ENCODE results near the gene ELF4. TPM values are rescaled to one million over a fixed set of nuclear protein-coding genes. Genes with fewer than 3 reads are reported as not detected.

The ELF4 gene
- total RNA-seq, 4 donors from 2014 or later: 17.3 to 26.3 (median 21.6) TPM

DNA sequence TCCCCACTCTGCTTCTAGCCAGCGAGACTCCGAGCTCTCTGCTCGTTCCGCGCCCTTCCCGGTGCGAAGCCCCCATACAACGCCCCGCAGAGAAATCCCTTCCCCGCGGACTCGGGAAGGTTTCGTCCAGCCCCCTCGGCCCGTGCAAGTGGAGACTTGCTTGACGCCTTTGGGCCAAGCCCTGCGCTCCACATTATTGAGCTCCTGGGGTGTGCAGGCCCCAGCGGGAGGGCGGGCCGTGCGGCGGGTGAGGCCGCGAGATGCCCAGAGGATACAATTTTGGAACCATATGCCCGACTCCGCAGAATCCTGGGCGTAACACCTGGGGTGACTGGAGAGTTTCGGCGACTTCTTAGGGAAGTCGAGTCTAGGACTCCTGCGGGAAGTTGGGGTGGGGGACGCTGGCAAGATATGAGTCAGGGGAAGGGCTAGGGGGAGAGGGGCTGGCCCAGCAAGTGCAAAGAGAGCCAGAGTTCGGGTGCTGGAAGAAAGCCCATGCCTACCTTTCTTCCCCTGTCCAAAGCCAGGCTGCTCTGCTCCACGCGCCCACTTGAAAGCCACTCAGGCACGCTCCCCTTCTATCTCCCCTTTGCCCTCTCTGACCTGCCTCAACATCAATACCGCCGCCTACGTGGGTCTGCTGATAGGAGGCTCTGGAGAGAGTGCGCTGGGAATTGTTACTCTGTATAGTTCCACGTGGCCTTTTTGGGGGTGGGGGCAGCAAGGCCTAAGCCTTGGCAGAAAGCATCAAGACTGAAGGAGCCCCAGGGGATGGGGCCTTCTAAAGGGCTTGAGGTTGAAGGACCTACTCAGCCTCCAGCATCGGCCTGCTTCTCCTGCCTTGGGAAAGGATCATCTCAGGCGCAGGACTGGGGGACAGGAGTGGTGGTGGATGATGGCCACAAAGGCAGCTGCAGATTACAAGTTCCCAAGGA is 1.2 kb upstream of the ELF4 start:
- Histone ChIP-seq H3K4me3 (peak overlapping the region; percentile 66), H3K9me3 (no peaks in the 10 kb centered on the region), H3K4me1 (peaks cover 26% of the 10 kb centered on the region), H3K27me3 (no peaks in the 10 kb centered on the region), H3K27ac (peak overlapping the region; percentile 95), H3K36me3 (no peaks in the 10 kb centered on the region)
- DNase-seq (ENCODE audit: low spot score in 2 of 2): no peak
- WGBS: 46% methylated on average over 36 of the region's 43 CpGs
- TF ChIP-seq EP300 (IDR thresholded peaks at IDR 0.05): no peak
- no peak for TF ChIP-seq POLR2A (IDR thresholded peaks at IDR 0.05)
- no peak for TF ChIP-seq POLR2AphosphoS5 (IDR thresholded peaks at IDR 0.05)
- TF ChIP-seq, protein P1, sequence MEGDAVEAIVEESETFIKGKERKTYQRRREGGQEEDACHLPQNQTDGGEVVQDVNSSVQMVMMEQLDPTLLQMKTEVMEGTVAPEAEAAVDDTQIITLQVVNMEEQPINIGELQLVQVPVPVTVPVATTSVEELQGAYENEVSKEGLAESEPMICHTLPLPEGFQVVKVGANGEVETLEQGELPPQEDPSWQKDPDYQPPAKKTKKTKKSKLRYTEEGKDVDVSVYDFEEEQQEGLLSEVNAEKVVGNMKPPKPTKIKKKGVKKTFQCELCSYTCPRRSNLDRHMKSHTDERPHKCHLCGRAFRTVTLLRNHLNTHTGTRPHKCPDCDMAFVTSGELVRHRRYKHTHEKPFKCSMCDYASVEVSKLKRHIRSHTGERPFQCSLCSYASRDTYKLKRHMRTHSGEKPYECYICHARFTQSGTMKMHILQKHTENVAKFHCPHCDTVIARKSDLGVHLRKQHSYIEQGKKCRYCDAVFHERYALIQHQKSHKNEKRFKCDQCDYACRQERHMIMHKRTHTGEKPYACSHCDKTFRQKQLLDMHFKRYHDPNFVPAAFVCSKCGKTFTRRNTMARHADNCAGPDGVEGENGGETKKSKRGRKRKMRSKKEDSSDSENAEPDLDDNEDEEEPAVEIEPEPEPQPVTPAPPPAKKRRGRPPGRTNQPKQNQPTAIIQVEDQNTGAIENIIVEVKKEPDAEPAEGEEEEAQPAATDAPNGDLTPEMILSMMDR (IDR thresholded peaks at IDR 0.05): no peak

DNA sequence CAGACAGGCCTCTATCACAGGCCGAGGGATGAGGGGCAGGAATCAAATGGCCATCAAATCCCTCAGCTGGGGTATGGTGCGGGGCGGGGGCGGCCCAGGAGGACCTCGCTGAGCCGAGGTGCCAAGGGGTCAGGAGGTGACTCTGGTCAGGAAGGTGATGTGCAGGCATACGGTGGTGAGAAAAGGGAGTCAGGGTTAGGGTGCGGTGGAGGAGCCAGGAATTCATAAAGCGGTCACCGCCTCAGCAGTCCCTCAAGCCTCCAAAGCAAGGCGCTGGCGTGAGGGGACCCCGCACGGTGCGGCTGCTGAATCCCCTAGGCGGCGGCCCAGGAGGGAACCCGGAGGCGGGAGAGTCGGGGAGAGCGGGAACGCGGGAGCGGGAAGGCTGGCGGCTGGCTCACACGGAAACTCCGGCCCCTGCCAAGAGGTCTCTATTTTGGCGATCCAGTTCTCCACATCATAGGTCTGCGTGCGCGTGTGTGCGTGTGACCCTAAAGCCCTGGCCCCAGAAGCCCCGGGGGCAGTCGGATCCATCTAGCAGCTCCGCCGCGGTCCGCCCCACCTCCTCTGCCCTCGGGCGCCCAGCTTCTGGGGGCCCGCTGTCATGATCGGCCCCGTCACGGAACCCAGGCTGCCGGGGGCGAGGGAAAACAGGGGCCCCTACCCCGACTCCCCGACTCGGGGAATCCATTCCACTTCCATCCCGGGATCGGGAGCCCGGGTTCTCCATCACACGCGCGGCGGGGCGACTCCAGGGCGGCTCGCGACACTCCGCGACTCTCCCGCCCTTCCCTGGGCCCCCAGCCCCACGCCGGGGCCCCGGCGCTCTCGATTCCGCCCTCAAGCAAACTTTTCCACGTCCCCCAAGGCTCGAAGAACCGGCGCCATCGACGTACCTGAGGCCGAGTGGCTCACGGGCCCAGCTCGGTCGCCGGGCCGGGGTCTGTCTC is 593 bp downstream of the ELF4 start:
- WGBS: 34% methylated on average over 21 of the region's 81 CpGs
- Histone ChIP-seq H3K4me1 (peaks cover 38% of the 10 kb centered on the region), H3K27me3 (no peaks in the 10 kb centered on the region), H3K27ac (peak overlapping the region; percentile 95), H3K4me3 (peak overlapping the region; percentile 66), H3K36me3 (no peaks in the 10 kb centered on the region), H3K9me3 (no peaks in the 10 kb centered on the region)
- TF ChIP-seq POLR2AphosphoS5 (IDR thresholded peaks at IDR 0.05): no peak
- TF ChIP-seq, protein P1 (IDR thresholded peaks at IDR 0.05): no peak
- no peak for DNase-seq (ENCODE audit: low spot score in 2 of 2)

DNA sequence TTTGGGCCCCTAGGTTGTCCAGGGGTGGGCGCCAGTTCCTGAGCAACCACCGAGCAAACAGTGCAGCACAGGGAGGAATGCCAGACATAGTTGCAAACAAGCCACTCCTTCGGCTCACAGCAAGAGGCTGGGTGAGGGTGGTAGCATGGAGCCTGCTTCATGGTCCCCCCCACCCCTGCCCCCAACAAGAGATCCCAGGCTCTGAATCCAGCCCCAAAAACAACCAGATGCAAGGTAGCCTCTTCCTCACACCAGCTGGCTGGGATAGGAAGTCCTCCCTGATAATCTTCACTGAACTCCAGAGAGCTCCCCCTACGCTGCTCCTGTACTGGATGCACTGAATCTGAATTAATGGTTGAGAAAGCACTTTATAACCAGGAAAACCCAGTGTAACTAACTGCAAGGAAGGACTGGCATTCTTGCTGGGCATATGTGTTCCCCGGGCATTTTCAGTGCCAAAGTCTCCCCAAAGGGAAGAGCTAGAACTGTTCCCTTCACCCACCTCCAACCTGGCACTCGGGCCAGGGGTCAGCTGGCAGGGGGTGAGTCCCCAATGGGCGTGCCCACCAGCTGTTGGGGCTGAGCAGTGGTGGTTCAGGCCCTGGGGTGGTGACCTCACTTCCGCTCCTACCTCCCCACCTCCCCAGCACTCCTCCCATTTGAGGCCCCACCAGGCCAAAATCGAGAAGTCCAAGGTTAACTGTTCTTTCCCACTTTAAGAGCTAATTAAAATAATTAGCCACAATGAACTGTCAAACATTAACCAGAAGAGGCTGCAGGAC is 1.5 kb downstream of the ELF4 start:
- peaks cover 41% of the 10 kb centered on the region for H3K4me1 ChIP-seq
- no peak for DNase-seq (ENCODE audit: low spot score in 2 of 2)
- 55% methylated on average over 6 of the region's 9 CpGs for WGBS

DNA sequence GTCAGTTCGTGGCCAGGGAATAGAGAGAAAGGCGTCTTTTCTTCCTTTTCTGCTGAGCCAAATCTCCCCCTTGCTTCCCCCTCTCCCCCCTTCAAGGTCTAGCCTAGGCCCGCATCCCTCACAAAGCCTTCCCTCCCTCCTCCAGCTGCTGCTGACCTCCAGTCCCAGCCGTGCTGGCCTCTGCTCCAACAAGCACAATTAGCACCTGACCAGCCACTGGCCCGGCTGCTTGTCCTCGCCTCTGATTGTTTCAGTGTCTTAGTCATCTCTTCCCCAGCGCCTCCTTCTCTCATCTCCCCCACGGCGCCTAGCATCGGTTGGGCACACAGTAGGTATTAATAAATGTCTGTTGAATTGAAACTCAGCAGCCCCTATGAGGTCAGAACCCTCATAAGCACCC is 4.2 kb downstream of the ELF4 start:
- WGBS: 50% methylated on average over 10 of the region's 10 CpGs

More for the DNA sequence above, 1.5 kb downstream of the ELF4 start:
- peak overlapping the region; percentile 66 for H3K4me3 ChIP-seq
- H3K27me3 ChIP-seq: no peaks in the 10 kb centered on the region
- TF ChIP-seq EP300 (IDR thresholded peaks at IDR 0.05) (no peak), POLR2AphosphoS5 (IDR thresholded peaks at IDR 0.05) (no peak), POLR2A (IDR thresholded peaks at IDR 0.05) (no peak)
- TF ChIP-seq, protein P1 (IDR thresholded peaks at IDR 0.05): no peak
- no peaks in the 10 kb centered on the region for H3K9me3 ChIP-seq
- H3K36me3 ChIP-seq: no peaks in the 10 kb centered on the region
- peak overlapping the region; percentile 95 for H3K27ac ChIP-seq

More for the DNA sequence above, 4.2 kb downstream of the ELF4 start:
- no peaks in the 10 kb centered on the region for H3K9me3 ChIP-seq
- no peaks in the 10 kb centered on the region for H3K27me3 ChIP-seq
- H3K36me3 ChIP-seq: no peaks in the 10 kb centered on the region
- no peak overlapping the region for H3K4me3 ChIP-seq
- no peak overlapping the region for H3K27ac ChIP-seq
- H3K4me1 ChIP-seq: peaks cover 33% of the 10 kb centered on the region
- TF ChIP-seq, protein P1 (IDR thresholded peaks at IDR 0.05): no peak
- TF ChIP-seq EP300 (IDR thresholded peaks at IDR 0.05): no peak
- no peak for TF ChIP-seq POLR2AphosphoS5 (IDR thresholded peaks at IDR 0.05)
- no peak for TF ChIP-seq POLR2A (IDR thresholded peaks at IDR 0.05)
- no peak for DNase-seq (ENCODE audit: low spot score in 2 of 2)

Data from suprapubic skin (tissue), 4 donors.